GM18505 (cell line): ENCODE results near the gene FMN2.

Source experiments
- ATAC-seq: cut with Tn5 transposase; IDR thresholded peaks from one replicate; pipeline ENCODE4 v1.9.1; 2021; ENCODE audit not compliant: unreplicated experiment
- POLR2A ChIP-seq: IDR thresholded peaks from 4 replicates; pipeline ENCODE4 v1.6.1; 2011; ENCODE audit warnings: borderline replicate concordance; ENCODE audit not compliant: insufficient read depth, insufficient read length; ENCODE audit errors: extremely low read depth

Gene FMN2

GRCh38 chr1:240207073-240207709 is 115.5 kb downstream of the FMN2 start:
- ATAC-seq = no peak
- TF ChIP-seq POLR2A = no peak

- no peak for TF ChIP-seq POLR2A
- ATAC-seq = no peak
Observed at GRCh38 chr1:240210026-240210425, 118.3 kb downstream of the FMN2 start.

DNA sequence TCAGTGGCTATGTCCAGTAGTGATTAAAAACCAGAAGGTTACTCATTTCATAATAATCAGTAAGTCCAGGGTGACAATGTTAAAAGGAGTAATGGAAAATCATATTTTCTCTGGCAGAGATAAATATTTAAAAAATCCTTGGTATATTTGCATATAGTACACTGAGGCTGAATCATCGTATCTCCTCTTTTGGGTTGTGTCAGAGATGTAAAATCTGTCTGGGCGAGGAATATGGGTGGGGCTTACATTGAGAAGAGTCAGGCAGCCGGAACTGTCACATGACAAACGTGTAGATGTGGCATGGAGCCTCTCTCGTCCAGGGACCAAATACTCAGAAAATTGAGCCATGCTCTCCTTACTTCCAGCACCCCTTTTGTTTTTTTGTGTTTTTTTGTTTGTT is 120.9 kb downstream of the FMN2 start:
- no peak for TF ChIP-seq POLR2A
- no peak for ATAC-seq

GRCh38 chr1:240217403-240217802 is 125.7 kb downstream of the FMN2 start:
- no peak for TF ChIP-seq POLR2A
- no peak for ATAC-seq

DNA sequence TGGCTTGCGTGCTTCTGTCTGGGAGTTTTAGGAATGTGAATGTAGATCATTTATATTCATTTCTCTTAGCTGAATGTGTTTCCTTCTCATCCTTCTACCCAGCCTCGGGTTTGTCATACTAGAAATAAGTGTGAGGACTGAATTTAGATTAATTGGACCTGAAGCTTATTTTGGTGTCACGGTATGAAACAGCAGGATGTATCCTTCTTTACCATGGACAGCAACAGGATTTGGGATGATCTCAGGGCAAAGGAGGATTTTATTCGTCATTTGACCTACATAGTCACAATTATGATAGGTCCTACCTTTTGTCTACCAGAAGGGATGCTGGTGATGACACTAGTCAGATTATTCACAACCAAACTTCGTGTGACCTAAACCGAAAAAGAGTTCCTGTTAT is 127.4 kb downstream of the FMN2 start:
- no peak for TF ChIP-seq POLR2A
- no peak for ATAC-seq

DNA sequence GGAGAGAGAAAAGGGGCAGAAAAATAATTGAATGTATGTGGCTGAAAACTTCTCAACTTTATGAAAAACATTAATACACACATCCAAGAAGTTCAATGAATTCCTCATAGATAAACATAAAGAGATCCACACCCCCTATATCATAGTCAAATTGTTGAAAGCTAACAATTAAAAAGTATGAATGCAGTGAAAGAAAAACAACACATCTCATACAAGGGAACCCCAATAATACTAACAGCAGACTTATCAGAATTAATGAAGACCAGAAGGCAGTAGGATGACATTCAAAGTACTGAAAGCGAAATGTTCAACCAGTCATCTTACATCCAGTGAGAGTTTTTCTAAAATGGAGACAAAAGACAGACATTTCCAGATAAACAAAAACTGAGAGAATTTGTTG is 134.4 kb downstream of the FMN2 start:
- no peak for ATAC-seq
- no peak for TF ChIP-seq POLR2A

DNA sequence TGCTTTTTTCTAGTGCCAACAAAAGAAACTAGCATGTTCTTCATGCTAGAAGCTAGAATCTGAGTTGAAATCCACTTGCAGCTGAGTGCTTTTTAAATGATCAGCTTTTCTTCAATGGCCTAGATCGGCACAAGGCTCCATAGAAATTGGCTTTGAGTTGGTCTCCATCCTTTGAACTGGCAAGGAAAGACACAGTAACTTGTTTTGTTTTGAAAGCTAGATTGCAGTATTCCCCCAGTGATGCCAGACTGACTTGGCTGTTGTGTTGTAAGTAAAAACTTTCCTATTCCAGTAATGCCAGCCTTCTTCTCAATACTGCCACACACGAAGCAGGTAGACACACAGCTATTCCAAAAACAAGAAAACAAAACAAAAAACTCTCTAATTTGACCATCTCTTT is 139.1 kb downstream of the FMN2 start:
- TF ChIP-seq POLR2A = no peak

GRCh38 chr1:240232530-240232929 is 140.8 kb downstream of the FMN2 start:
- no peak for TF ChIP-seq POLR2A
- no peak for ATAC-seq

More for the DNA sequence above, 139.1 kb downstream of the FMN2 start:
- no peak for ATAC-seq

DNA sequence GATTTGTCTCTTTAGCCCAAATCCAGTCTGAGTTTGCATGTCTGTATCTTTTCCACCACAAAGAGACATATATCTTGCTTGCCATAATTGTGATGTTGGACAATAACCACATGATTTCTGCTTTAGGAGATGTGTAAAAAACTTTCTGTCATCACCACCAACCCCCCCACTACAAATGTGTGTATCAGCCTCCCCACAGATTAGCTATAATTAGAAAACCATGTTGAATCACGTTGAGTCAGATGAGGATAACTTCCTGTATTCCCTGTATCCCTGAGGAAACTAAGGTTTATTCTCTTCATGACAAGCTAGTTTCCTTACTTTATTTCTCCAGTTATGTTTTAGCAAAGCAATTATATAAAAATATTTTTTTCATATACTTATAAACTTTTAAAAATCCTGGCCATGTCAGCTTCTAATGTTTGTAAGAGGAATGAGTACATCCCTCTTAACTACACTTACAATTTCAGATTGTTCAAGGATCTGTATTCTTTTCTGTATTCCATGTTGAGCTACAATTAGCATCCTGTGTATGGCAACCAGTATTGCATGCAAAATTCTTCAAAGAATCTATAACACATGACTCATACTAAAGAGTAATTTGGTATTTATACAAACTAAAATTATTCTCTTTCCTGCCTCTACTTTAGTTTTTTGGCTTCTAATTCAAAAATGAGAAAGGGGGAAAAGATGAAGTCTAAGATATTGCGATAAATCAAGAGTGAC is 143.0 kb downstream of the FMN2 start:
- no peak for ATAC-seq
- TF ChIP-seq POLR2A = no peak

- no peak for TF ChIP-seq POLR2A
- no peak for ATAC-seq
Observed at GRCh38 chr1:240235521-240236288, 144.0 kb downstream of the FMN2 start.

DNA sequence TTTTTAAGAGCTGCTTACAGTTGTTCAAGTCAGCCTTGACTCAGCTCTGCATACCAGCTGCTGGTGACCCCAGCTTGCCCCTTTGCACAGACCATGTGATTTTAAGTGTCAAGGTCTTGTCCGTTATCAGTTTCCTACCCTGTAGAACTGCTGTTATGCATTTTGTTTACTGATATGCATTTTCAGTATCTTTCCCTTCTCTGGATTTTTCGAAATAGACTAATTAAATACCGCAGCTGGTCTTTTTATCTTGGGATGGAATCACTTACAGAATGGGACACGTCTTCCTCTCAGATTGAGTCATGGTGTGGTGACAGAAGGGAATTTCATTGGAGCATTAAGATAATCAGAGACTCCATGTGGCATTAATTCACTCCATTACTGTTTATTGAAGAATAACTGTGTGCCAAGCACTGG is 145.6 kb downstream of the FMN2 start:
- TF ChIP-seq POLR2A = no peak
- ATAC-seq = no peak

GRCh38 chr1:240239309-240239708 is 147.6 kb downstream of the FMN2 start:
- no peak for ATAC-seq
- TF ChIP-seq POLR2A = no peak

DNA sequence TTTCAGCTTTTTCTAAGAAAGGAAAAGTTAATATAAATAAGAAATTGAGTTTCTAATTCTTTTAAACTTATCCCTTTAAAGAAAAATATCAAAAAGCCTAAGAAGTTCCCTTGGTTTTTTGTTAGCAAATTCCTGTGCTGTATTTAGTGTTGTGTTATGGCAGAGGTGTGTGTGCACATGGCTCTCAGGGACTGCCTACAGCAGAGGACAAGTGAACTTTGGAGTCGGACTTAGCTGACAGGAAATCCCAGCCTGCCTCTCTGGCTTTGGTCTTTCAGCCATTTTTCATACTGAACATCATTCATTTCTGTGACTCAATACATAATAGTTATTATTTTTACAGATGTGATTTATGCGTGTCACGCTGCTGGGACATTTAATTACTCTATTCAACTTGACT is 149.6 kb downstream of the FMN2 start:
- TF ChIP-seq POLR2A = no peak
- ATAC-seq = no peak
